A549 (cell line): ENCODE data around the gene FCER1A. TPM values are rescaled to one million over a fixed set of nuclear protein-coding genes. Genes with fewer than 3 reads are reported as not detected.

Experiments used
- ATAC-seq, 2 experiments: fragments of 200-7000 bp in 1 of 2; fragments of >200 bp in 1 of 2; cut with Nextera tagmentation in 1 of 2; cut with Tn5 transposase in 1 of 2; 3 replicates each; pipeline versions ENCODE4 v1.8.0 to v1.9.1; 2018 to 2020; ENCODE audit warnings: mild to moderate bottlenecking in 1 of 2, moderate library complexity in 1 of 2
- CTCF ChIA-PET: fragments of 300-600 bp; sonication (Branson Sonifier 250); formaldehyde crosslinking; extraction: SDS; loops from one replicate; lab custom pipeline; 2021; ENCODE audit warnings: antibody characterized with exemption, inconsistent platforms; lab: Yijun Ruan, JAX
- POLR2A ChIA-PET: fragments of 350-600 bp; formaldehyde crosslinking; extraction: SDS; loops from one replicate; lab custom pipeline; 2021; ENCODE audit warnings: antibody characterized with exemption, inconsistent platforms; lab: Yijun Ruan, JAX
- DNase-seq, 2 experiments: peaks; one replicate each; pipeline versions ENCODE4 v3.0.0 to v3.0.0-alpha.2; 2011 to 2016; ENCODE audit warnings: low read depth in 1 of 2, low spot score in 1 of 2
- FAIRE-seq: peaks from 2 replicates; lab custom pipeline; 2011; peaks lifted over from hg19 to GRCh38; lab: Jason Lieb, UNC
- H3K27ac ChIP-seq, 2 experiments: fragments of >200 bp; sonication (Bioruptor Twin); formaldehyde crosslinking; 3 replicates each; pipeline ENCODE4 v1.5.1; 2016 to 2017
- H3K4me1 ChIP-seq: fragments of >200 bp; sonication (Bioruptor Twin); formaldehyde crosslinking; 3 replicates; pipeline ENCODE4 v1.6.1; 2016
- H3K4me2 ChIP-seq: fragments of >200 bp; sonication (Bioruptor Twin); formaldehyde crosslinking; 3 replicates; pipeline ENCODE4 v1.6.1; 2016
- H3K4me3 ChIP-seq: fragments of >200 bp; sonication (Bioruptor Twin); formaldehyde crosslinking; 3 replicates; pipeline ENCODE4 v1.5.1; 2016
- H3K9me3 ChIP-seq: fragments of >200 bp; sonication (Bioruptor Twin); formaldehyde crosslinking; 3 replicates; pipeline ENCODE4 v1.6.1; 2016
- BHLHE40 ChIP-seq: IDR thresholded peaks from 2 replicates; pipeline ENCODE4 v1.6.1; 2012; ENCODE audit warnings: low read depth, low read length, inconsistent platforms
- CEBPB ChIP-seq, 2 experiments: fragments of >200 bp in 1 of 2; sonication (Bioruptor Twin) in 1 of 2; formaldehyde crosslinking in 1 of 2; IDR thresholded peaks; 2 replicates each; pipeline ENCODE4 v1.6.1; 2012 to 2016
- EHF ChIP-seq: fragments of 250-450 bp; sonication (Bioruptor Pico); IDR thresholded peaks from 2 replicates; pipeline ENCODE4 v1.5.0; 2020; ENCODE audit warnings: mild to moderate bottlenecking
- EP300 ChIP-seq, 2 experiments: fragments of >200 bp; sonication (Bioruptor Twin); formaldehyde crosslinking; IDR thresholded peaks; 2 replicates in 1 of 2; 3 replicates in 1 of 2; pipeline ENCODE4 v1.6.1; 2016 to 2017
- ESRRA ChIP-seq: fragments of 150-350 bp; IDR thresholded peaks from 2 replicates; pipeline ENCODE4 v1.6.1; 2014; ENCODE audit warnings: mild to moderate bottlenecking, low read length, borderline replicate concordance
- FOSB ChIP-seq: fragments of 250-450 bp; sonication (Bioruptor Pico); IDR thresholded peaks from 2 replicates; pipeline ENCODE4 v1.5.0; 2020; ENCODE audit warnings: mild to moderate bottlenecking, moderate library complexity
- FOSL2 ChIP-seq, 2 experiments: fragments of 450-650 bp in 1 of 2; fragments of >200 bp in 1 of 2; sonication (Bioruptor Twin) in 1 of 2; formaldehyde crosslinking; IDR thresholded peaks; 2 replicates each; pipeline versions ENCODE4 v1.5.0 to v1.6.1; 2016 to 2020; ENCODE audit warnings: mild to moderate bottlenecking in 1 of 2, moderate library complexity in 1 of 2
- HOXA7 ChIP-seq: fragments of 250-450 bp; sonication (Bioruptor Pico); IDR thresholded peaks from 2 replicates; pipeline ENCODE4 v1.5.0; 2020; ENCODE audit warnings: mild to moderate bottlenecking, moderate library complexity
- HOXB13 ChIP-seq: fragments of 250-450 bp; sonication (Bioruptor Pico); IDR thresholded peaks from 2 replicates; pipeline ENCODE4 v1.5.0; 2020; ENCODE audit warnings: low read depth, mild to moderate bottlenecking, moderate library complexity
- KDM1A ChIP-seq: fragments of 200-600 bp; sonication (generic); IDR thresholded peaks from 2 replicates; pipeline ENCODE4 v1.6.1; 2016; ENCODE audit warnings: low read depth, mild to moderate bottlenecking
- KDM5A ChIP-seq: fragments of 200-600 bp; sonication (generic); IDR thresholded peaks from 2 replicates; pipeline ENCODE4 v1.6.1; 2016; ENCODE audit warnings: antibody characterized with exemption, mild to moderate bottlenecking
- NFE2L2 ChIP-seq: fragments of 150-350 bp; conservative IDR thresholded peaks from 2 replicates; pipeline ENCODE4 v1.6.1; 2014; ENCODE audit warnings: low read length
- NR3C1 ChIP-seq: fragments of >200 bp; sonication (Bioruptor Twin); formaldehyde crosslinking; IDR thresholded peaks from 3 replicates; pipeline ENCODE4 v1.6.1; 2017
- POLR2AphosphoS2 ChIP-seq: conservative IDR thresholded peaks from 2 replicates; pipeline ENCODE4 v1.6.1; 2012; ENCODE audit warnings: low read length, improper control_type of control experiment, inconsistent platforms
- RARB ChIP-seq: fragments of 250-450 bp; sonication (Bioruptor Pico); IDR thresholded peaks from 2 replicates; pipeline ENCODE4 v1.8.0; 2021; ENCODE audit warnings: mild to moderate bottlenecking, moderate library complexity
- ZC3H11A ChIP-seq: fragments of 450-650 bp; IDR thresholded peaks from 2 replicates; pipeline ENCODE4 v1.6.1; 2014; ENCODE audit warnings: antibody characterized with exemption, mild to moderate bottlenecking
- ZFP36 ChIP-seq: fragments of 450-650 bp; IDR thresholded peaks from 2 replicates; pipeline ENCODE4 v1.6.1; 2014; ENCODE audit warnings: borderline replicate concordance; ENCODE audit not compliant: partially characterized antibody
- ZSCAN20 ChIP-seq: fragments of 250-450 bp; sonication (Bioruptor Pico); IDR thresholded peaks from 2 replicates; pipeline ENCODE4 v1.8.0; 2022; ENCODE audit warnings: mild to moderate bottlenecking, moderate library complexity
- WGBS: methylation state at CpG from one replicate; pipeline ENCODE4 v1.1.6; 2017; ENCODE audit errors: missing lambda C conversion rate; 5-methylcytosine and 5-hydroxymethylcytosine counted together
- polyA plus RNA-seq, 4 experiments: library from polyadenylated mRNA; depleted of rRNA in 3 of 4; stranded (reverse); fragments of >200 nt; fragmentation: RNase III in 1 of 4; extraction: RNeasy Plus Mini Kit Qiagen cat#74134 plus additional on column Dnase treatment in 1 of 4; gene quantifications; 2 replicates in 3 of 4; 3 replicates in 1 of 4; pipeline ENCODE4 v1.2.3, GENCODE V29; 2011 to 2017
- TF ChIP-seq, protein P1 (sequence below): fragments of 200-600 bp; sonication (generic); IDR thresholded peaks from 2 replicates; pipeline ENCODE4 v1.6.1; 2016; ENCODE audit warnings: antibody characterized with exemption, mild to moderate bottlenecking, moderate library complexity
- TF ChIP-seq, protein P2 (sequence below): fragments of 250-450 bp; sonication (Bioruptor Pico); IDR thresholded peaks from 2 replicates; pipeline ENCODE4 v1.5.0; 2020; ENCODE audit warnings: low read depth, mild to moderate bottlenecking, moderate library complexity

The FCER1A gene
- polyA plus RNA-seq, 2 of the 4 experiments (the other 2 are of a cell fraction) = 0.10 TPM; not detected in 1

DNA sequence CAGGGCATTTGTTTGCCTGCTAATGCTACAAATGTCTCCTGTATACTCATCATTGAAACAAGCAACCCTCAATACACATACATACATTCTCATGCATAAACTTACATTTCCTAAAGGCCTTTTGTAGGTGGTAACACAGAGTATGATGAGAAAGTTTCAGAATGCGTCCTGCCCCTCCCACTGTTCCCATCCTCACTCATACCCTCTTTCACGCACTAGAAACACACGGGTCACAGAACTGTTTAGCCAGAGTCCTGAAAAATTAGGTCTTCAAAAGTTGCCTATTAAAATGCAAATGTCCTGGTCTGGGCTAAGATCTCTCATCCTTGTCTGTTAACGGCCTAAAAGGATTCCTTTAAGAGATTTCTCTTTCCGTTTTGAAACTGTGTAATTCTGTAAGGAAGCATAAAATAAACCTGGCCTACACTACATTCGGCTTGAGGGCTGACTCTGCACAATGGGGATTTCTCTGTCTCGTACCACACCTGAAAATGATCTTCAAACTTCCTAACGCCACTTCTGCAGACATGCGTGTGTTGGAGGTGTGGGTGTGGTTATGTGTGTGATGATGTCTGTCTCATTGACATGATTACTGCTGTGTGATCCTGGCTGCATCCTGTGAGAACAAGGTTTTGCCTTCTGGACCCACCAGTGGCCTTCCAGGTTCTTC, 5.3 kb upstream of the FCER1A start:
- H3K4me3 ChIP-seq = no peak overlapping the region
- no peak overlapping the region for H3K27ac ChIP-seq
- no peak for DNase-seq
- no peak for FAIRE-seq
- H3K9me3 ChIP-seq = no peaks in the 10 kb centered on the region
- ATAC-seq = no peak
- no peaks in the 10 kb centered on the region for H3K4me1 ChIP-seq
- no peak for TF ChIP-seq FOSB
- no peak for TF ChIP-seq ZSCAN20
- TF ChIP-seq CEBPB (IDR thresholded peaks at IDR 0.05) = no peak
- TF ChIP-seq ZFP36 = no peak
- no peak for TF ChIP-seq FOSL2 (IDR thresholded peaks at IDR 0.05)
- no peak for TF ChIP-seq FOSL2 (CRISPR knock-in tag; IDR thresholded peaks at IDR 0.05)
- no peak for TF ChIP-seq ESRRA
- TF ChIP-seq POLR2AphosphoS2 = no peak
- TF ChIP-seq ZC3H11A = no peak
- TF ChIP-seq KDM5A = no peak
- TF ChIP-seq, protein P1, sequence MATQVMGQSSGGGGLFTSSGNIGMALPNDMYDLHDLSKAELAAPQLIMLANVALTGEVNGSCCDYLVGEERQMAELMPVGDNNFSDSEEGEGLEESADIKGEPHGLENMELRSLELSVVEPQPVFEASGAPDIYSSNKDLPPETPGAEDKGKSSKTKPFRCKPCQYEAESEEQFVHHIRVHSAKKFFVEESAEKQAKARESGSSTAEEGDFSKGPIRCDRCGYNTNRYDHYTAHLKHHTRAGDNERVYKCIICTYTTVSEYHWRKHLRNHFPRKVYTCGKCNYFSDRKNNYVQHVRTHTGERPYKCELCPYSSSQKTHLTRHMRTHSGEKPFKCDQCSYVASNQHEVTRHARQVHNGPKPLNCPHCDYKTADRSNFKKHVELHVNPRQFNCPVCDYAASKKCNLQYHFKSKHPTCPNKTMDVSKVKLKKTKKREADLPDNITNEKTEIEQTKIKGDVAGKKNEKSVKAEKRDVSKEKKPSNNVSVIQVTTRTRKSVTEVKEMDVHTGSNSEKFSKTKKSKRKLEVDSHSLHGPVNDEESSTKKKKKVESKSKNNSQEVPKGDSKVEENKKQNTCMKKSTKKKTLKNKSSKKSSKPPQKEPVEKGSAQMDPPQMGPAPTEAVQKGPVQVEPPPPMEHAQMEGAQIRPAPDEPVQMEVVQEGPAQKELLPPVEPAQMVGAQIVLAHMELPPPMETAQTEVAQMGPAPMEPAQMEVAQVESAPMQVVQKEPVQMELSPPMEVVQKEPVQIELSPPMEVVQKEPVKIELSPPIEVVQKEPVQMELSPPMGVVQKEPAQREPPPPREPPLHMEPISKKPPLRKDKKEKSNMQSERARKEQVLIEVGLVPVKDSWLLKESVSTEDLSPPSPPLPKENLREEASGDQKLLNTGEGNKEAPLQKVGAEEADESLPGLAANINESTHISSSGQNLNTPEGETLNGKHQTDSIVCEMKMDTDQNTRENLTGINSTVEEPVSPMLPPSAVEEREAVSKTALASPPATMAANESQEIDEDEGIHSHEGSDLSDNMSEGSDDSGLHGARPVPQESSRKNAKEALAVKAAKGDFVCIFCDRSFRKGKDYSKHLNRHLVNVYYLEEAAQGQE = no peak
- TF ChIP-seq BHLHE40 = no peak
- no peak for TF ChIP-seq NR3C1
- no peak for TF ChIP-seq HOXA7
- TF ChIP-seq RARB (CRISPR knock-in tag) = no peak
- no peak for TF ChIP-seq NFE2L2
- TF ChIP-seq, all 56 proteins: peak for 0
- H3K4me2 ChIP-seq = no peak overlapping the region
- ChIA-PET POLR2A (no interaction called here), CTCF (no interaction called here)
- WGBS = 69% methylated on average over 9 of the region's 9 CpGs

DNA sequence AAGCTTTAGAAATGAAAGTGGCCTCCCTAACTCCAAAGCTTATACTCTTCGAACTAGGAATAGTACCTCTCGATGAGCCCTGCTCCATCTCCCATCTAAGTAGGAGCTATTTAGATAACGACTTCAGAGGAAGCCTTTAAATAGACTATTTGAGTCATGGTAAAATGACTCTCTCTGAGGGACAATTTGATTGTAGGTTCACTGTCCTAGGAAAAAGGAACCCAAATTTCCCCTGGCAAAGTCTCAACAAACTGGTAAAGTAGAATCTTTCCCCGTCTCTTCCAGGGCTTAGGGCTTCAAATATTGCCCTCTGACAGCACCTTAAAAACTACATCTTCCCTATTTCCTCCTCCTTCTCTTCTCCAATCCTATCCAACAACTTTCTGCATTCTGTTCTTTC, 2.0 kb upstream of the FCER1A start:
- 52% methylated on average over 4 of the region's 4 CpGs for WGBS
- Histone ChIP-seq H3K9me3 (no peaks in the 10 kb centered on the region), H3K4me3 (no peak overlapping the region), H3K4me1 (no peaks in the 10 kb centered on the region), H3K4me2 (no peak overlapping the region), H3K27ac (no peak overlapping the region)
- no peak for FAIRE-seq
- DNase-seq = no peak
- TF ChIP-seq KDM1A = no peak
- TF ChIP-seq EHF = no peak
- TF ChIP-seq EP300 (IDR thresholded peaks at IDR 0.05) = no peak
- no peak for TF ChIP-seq ESRRA
- TF ChIP-seq, protein P2, sequence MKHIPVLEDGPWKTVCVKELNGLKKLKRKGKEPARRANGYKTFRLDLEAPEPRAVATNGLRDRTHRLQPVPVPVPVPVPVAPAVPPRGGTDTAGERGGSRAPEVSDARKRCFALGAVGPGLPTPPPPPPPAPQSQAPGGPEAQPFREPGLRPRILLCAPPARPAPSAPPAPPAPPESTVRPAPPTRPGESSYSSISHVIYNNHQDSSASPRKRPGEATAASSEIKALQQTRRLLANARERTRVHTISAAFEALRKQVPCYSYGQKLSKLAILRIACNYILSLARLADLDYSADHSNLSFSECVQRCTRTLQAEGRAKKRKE (CRISPR knock-in tag) = no peak
- TF ChIP-seq NFE2L2 = no peak
- TF ChIP-seq FOSB = no peak
- TF ChIP-seq HOXB13 (CRISPR knock-in tag) = no peak
- ChIA-PET POLR2A (no interaction called here), CTCF (no interaction called here)
- ATAC-seq = no peak
